GM13977 (cell line): Measurements from ENCODE around the gene LMBRD1.

Source experiments
- DNase-seq: peaks from one replicate; pipeline ENCODE4 v3.0.0; 2012; ENCODE audit warnings: low spot score
- CTCF ChIP-seq: IDR thresholded peaks from 2 replicates; pipeline ENCODE4 v1.5.1; 2012; ENCODE audit warnings: mild to moderate bottlenecking, control low read depth; ENCODE audit not compliant: insufficient read depth; ENCODE audit errors: extremely low read depth, missing control alignments
- in situ Hi-C: fragments of 300-500 bp; cut with MboI; formaldehyde crosslinking; loops from one replicate; pipeline ENCODE4 v1.12.0; 2022; ENCODE audit warnings: low sequenced_read_pairs, low pct_unique_long_range_greater_than_20kb, mixed read lengths, inconsistent platforms; ENCODE audit not compliant: unreplicated experiment

Gene LMBRD1

DNA sequence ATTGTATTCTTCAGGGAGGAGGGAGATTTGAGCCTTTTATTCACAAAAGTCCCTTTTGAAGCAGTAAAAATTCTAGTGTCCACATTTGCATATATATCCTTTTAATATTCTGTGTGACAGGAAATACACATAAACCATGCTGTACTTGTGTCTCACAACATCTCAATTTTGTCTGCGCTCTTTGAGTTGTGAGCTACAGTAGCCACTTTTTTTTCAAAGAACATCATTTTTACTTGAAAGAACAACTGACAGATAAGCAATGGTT lies 21.3 kb downstream of the LMBRD1 start:
- DNase-seq = no peak
- TF ChIP-seq CTCF = no peak
- in situ Hi-C loops = no loop called here

DNA sequence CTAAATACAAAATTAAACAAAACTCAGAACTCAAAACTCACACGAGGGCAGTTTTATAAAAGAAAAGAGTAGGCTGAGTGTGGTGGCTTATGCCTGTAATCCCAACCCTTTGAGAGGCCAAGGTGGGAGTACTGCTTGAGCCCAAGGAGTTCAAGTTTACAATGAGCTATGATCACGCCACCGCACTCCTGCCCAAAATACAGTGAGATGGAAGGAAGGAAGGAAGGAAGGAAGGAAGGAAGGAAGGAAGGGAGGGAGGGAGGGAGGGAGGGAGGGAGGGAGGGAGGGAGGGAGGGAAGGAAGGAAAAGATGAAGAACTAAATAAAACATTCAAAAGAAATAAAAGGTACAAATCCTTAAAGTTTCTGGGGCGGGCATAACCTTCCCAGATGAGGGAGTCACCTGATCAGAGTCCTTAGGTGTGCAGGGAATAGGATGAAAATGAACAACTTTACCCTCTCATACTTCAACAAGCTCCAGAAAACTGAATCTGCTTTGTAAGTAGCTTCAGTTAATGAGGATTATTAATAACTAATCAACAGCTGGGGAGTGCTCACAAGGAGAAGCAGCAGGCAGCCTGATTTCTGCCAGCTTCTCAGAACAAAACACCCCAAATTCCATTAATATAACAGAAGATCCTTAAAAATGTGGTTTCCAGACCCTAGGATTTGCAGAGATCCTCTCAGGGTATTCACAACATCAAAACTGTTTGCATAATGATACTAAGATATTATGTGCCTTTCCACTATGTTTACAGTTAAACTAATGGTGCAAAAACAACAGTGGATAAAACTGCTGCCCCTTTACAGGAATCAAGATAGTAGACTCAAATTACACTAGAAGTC lies 21.8 kb downstream of the LMBRD1 start:
- TF ChIP-seq CTCF = no peak
- in situ Hi-C loops = no loop called here

GRCh38 chr6:69771158-69771906 lies 25.5 kb downstream of the LMBRD1 start:
- no peak for DNase-seq
- in situ Hi-C loops = no loop called here
- no peak for TF ChIP-seq CTCF

More for the DNA sequence above, 21.8 kb downstream of the LMBRD1 start:
- no peak for DNase-seq

GRCh38 chr6:69768664-69769063 lies 28.1 kb downstream of the LMBRD1 start:
- no peak for DNase-seq
- no peak for TF ChIP-seq CTCF
- in situ Hi-C loops = no loop called here

- no peak for DNase-seq
- TF ChIP-seq CTCF = no peak
- in situ Hi-C loops = no loop called here
These were observed 33.0 kb downstream of the LMBRD1 start for GRCh38 chr6:69763763-69764162.

- no peak for TF ChIP-seq CTCF
- DNase-seq = no peak
- in situ Hi-C loops = no loop called here
These were observed 35.0 kb downstream of the LMBRD1 start for GRCh38 chr6:69761853-69762252.
